ENCODE measurements around the gene MICALL2.

The MICALL2 gene

DNA sequence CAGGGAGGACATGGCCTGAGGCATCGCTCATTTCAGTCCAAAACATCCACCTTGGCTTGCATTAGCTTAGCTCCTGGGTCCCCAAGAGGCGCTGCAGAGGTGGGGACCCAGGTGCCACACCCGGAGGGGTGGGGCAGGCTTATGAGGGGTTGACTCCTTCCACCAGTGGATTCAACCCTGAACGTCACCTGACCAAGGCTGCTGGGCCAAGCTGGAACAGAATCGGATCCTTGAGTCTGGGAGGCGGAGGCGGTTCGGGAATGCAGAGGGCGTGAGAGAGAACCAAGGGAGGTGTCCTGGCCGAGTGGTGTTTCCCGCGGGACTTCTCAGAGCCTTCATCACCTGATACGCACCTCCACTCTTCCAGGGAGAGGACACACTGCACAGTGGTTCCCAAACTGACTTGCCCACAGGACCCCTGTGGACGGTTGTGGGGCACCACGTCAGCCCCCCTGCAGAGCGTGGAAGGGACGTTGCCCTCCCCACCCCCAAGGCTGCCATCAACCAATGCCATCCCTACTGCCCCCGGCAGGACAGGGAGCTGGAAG, 4.5 kb upstream of the MICALL2 start:
- Histone ChIP-seq H2AFZ (ENCODE audit: low read length) (no peak overlapping the region), H3K79me2 (ENCODE audit: insufficient read depth, low read length) (peaks cover 6% of the 10 kb centered on the region; the same call in 1 of the 2 replicates), H3K4me1 (ENCODE audit: insufficient read depth, low read length, poor library complexity, severe bottlenecking) (peaks cover 26% of the 10 kb centered on the region), H3K36me3 (ENCODE audit: insufficient read depth, low read length) (no peaks in the 10 kb centered on the region), H3K9ac (ENCODE audit: low read depth, low read length, poor library complexity, severe bottlenecking) (peak overlapping the region; percentile 85), H3K27me3 (ENCODE audit: insufficient read depth, low read length, poor library complexity, severe bottlenecking) (no peaks in the 10 kb centered on the region), H3K4me2 (ENCODE audit: low read depth, low read length, poor library complexity, severe bottlenecking) (no peak overlapping the region), H3K4me3 (ENCODE audit: low read length, poor library complexity, severe bottlenecking) (no peak overlapping the region), H4K20me1 (ENCODE audit: insufficient read depth, low read length, poor library complexity, severe bottlenecking) (no peaks in the 10 kb centered on the region), H3K9me3 (ENCODE audit: insufficient read depth, low read depth, low read length) (no peaks in the 10 kb centered on the region), H3F3A (ENCODE audit: low read depth) (no peaks in the 10 kb centered on the region; the same call in 1 of the 2 replicates), H3K9me2 (replicated peaks; ENCODE audit: low read depth, low read length) (no peaks in the 10 kb centered on the region)
- TF ChIP-seq EZH2phosphoT487 (IDR thresholded peaks at IDR 0.05; ENCODE audit: borderline replicate concordance) = no peak
- TF ChIP-seq, protein P1, sequence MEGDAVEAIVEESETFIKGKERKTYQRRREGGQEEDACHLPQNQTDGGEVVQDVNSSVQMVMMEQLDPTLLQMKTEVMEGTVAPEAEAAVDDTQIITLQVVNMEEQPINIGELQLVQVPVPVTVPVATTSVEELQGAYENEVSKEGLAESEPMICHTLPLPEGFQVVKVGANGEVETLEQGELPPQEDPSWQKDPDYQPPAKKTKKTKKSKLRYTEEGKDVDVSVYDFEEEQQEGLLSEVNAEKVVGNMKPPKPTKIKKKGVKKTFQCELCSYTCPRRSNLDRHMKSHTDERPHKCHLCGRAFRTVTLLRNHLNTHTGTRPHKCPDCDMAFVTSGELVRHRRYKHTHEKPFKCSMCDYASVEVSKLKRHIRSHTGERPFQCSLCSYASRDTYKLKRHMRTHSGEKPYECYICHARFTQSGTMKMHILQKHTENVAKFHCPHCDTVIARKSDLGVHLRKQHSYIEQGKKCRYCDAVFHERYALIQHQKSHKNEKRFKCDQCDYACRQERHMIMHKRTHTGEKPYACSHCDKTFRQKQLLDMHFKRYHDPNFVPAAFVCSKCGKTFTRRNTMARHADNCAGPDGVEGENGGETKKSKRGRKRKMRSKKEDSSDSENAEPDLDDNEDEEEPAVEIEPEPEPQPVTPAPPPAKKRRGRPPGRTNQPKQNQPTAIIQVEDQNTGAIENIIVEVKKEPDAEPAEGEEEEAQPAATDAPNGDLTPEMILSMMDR (conservative IDR thresholded peaks at IDR 0.05; ENCODE audit: low read length) = no peak

DNA sequence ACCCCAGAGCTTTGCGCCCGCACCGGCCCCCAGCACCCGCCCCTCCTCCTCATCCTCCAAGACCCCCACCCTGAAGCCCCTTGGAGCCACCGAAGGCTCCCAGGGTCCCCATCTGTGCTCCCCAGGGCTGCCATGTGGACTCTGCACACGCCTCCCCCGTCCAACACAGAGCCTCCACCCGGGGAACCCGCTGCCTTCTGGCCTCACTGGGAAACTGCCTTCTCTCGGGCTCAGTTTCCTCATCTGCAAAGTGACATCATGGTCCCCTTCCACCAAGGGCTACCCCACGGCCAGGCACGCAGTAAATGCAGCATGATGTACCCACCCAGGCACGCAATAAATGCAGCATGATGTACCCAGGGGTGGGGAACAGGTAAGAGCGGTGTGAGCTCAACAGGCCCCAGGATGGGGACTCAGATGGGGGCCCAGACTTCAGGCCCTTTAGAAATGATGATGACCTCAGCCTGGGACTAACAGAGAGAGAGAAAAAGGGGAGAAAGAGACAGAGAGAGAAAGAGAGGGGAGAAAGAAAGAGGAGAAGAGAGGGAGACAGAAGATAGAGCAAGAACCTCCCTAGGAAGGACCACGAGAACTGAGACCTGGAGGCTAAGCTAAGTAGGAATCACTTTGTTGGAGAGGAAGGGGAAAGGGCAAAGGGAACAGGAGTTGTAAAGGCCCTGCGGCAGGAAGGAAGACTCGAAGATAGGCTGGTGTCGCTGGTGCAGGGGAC, 2.5 kb upstream of the MICALL2 start:
- no peaks in the 10 kb centered on the region for H3K27me3 ChIP-seq (ENCODE audit: insufficient read depth, low read length, poor library complexity, severe bottlenecking)
- no peak overlapping the region for H2AFZ ChIP-seq (ENCODE audit: low read length)
- H3K4me1 ChIP-seq (ENCODE audit: insufficient read depth, low read length, poor library complexity, severe bottlenecking) = peaks cover 45% of the 10 kb centered on the region
- peak overlapping the region; percentile 80 for H3K4me3 ChIP-seq (ENCODE audit: low read length, poor library complexity, severe bottlenecking)
- TF ChIP-seq, protein P1 (conservative IDR thresholded peaks at IDR 0.05; ENCODE audit: low read length) = no peak
- TF ChIP-seq EZH2phosphoT487 (IDR thresholded peaks at IDR 0.05; ENCODE audit: borderline replicate concordance) = no peak
- H3K9ac ChIP-seq (ENCODE audit: low read depth, low read length, poor library complexity, severe bottlenecking) = peak overlapping the region; percentile 85
- no peaks in the 10 kb centered on the region for H3K9me2 ChIP-seq (replicated peaks; ENCODE audit: low read depth, low read length)
- peak overlapping the region; percentile 65 for H3K4me2 ChIP-seq (ENCODE audit: low read depth, low read length, poor library complexity, severe bottlenecking)
- H4K20me1 ChIP-seq (ENCODE audit: insufficient read depth, low read length, poor library complexity, severe bottlenecking) = no peaks in the 10 kb centered on the region
- H3F3A ChIP-seq (ENCODE audit: low read depth) = no peaks in the 10 kb centered on the region; the same call in 1 of the 2 replicates
- H3K79me2 ChIP-seq (ENCODE audit: insufficient read depth, low read length) = peaks cover 7% of the 10 kb centered on the region; the same call in 1 of the 2 replicates
- H3K36me3 ChIP-seq (ENCODE audit: insufficient read depth, low read length) = no peaks in the 10 kb centered on the region
- no peaks in the 10 kb centered on the region for H3K9me3 ChIP-seq (ENCODE audit: insufficient read depth, low read depth, low read length)

DNA sequence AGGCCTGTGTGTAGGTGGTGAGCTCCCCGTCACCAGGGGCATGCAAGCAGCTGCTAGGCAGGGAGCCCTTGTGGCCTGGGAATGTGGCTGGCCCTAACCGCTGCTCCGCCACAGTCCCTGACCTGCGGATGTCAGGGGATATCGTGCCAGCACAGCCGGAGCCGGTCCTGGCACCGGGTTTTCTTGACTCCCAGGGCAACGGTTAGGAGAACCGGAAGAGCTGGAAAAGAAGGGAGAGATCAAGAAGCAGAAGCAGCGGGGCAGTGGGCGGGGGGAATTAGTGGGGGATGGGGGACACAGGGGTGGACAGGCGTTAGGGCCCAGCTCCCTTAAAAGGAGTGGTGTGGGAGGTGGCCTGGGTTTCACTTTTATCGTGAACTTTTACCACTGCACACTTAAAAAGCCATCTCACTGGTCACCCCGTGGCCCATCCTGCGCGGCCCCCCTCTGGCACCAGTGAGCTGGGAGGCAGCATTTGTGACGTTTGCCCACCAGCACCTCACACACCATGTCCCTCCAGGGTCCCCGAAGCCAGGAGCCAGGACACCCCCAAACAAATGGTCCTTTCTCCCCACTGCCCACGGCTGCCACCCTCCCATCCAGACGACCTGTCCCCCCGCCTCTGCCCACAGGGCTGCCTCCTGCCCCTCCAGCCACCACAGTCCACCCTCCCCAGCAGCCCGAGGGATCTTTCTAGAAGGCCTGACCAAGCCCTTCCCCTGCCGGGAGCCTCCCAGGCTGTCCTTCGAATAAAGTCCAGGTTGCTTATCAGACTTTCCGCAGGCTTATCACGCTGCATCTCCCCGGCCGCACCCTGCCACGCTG, 1.8 kb upstream of the MICALL2 start:
- H3K4me3 ChIP-seq (ENCODE audit: low read length, poor library complexity, severe bottlenecking) = peak overlapping the region; percentile 80
- H3K9me2 ChIP-seq (replicated peaks; ENCODE audit: low read depth, low read length) = no peaks in the 10 kb centered on the region
- H3K9ac ChIP-seq (ENCODE audit: low read depth, low read length, poor library complexity, severe bottlenecking) = peak overlapping the region; percentile 85
- H3K4me1 ChIP-seq (ENCODE audit: insufficient read depth, low read length, poor library complexity, severe bottlenecking) = peaks cover 48% of the 10 kb centered on the region
- H3K27me3 ChIP-seq (ENCODE audit: insufficient read depth, low read length, poor library complexity, severe bottlenecking) = no peaks in the 10 kb centered on the region
- no peaks in the 10 kb centered on the region for H3K36me3 ChIP-seq (ENCODE audit: insufficient read depth, low read length)
- no peak overlapping the region for H2AFZ ChIP-seq (ENCODE audit: low read length)
- H3K9me3 ChIP-seq (ENCODE audit: insufficient read depth, low read depth, low read length) = no peaks in the 10 kb centered on the region
- H3F3A ChIP-seq (ENCODE audit: low read depth) = no peaks in the 10 kb centered on the region; the same call in 1 of the 2 replicates
- peaks cover 7% of the 10 kb centered on the region; the same call in 1 of the 2 replicates for H3K79me2 ChIP-seq (ENCODE audit: insufficient read depth, low read length)
- peak overlapping the region; percentile 65 for H3K4me2 ChIP-seq (ENCODE audit: low read depth, low read length, poor library complexity, severe bottlenecking)
- TF ChIP-seq, protein P1 (conservative IDR thresholded peaks at IDR 0.05; ENCODE audit: low read length) = no peak
- no peak for TF ChIP-seq EZH2phosphoT487 (IDR thresholded peaks at IDR 0.05; ENCODE audit: borderline replicate concordance)
- no peaks in the 10 kb centered on the region for H4K20me1 ChIP-seq (ENCODE audit: insufficient read depth, low read length, poor library complexity, severe bottlenecking)
